AG09309 (cell line): Measurements from ENCODE around the gene USP9Y.

ENCODE experiments used
- DNase-seq: peaks from one replicate; pipeline ENCODE4 v3.0.0-alpha.2; 2010; ENCODE audit warnings: low read depth
- H3K4me3 ChIP-seq: 2 replicates; pipeline ENCODE4 v1.5.1; 2011; ENCODE audit warnings: mild to moderate bottlenecking, low read depth, low read length, moderate library complexity; ENCODE audit not compliant: control insufficient read depth
- TF ChIP-seq, protein P1 (sequence below): IDR thresholded peaks from 2 replicates; pipeline ENCODE4 v1.5.1; 2011; ENCODE audit warnings: mild to moderate bottlenecking, low read depth, low read length, inconsistent platforms; ENCODE audit not compliant: insufficient read depth, control insufficient read depth; ENCODE audit errors: missing control alignments

The USP9Y gene

DNA sequence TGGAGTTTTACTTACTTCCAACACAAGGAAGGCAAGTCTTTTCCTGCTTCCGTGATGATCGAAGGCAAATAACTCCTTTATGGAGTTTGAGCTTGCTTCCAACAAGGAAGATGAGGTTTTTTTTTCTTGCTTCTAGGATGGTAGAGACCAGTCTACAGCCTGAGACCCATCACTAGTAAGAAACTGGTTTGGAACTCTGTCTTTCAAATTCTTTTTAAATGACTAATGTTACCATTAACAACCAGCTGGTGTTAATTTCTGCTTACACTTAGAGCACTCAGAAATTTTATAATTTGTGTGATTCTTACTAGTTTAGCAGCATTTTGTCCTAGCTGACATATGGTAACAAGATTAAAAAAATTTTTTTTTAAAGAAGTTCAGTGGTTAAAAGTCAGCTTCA is 19.5 kb upstream of the USP9Y start:
- DNase-seq, result no peak
- TF ChIP-seq, protein P1, sequence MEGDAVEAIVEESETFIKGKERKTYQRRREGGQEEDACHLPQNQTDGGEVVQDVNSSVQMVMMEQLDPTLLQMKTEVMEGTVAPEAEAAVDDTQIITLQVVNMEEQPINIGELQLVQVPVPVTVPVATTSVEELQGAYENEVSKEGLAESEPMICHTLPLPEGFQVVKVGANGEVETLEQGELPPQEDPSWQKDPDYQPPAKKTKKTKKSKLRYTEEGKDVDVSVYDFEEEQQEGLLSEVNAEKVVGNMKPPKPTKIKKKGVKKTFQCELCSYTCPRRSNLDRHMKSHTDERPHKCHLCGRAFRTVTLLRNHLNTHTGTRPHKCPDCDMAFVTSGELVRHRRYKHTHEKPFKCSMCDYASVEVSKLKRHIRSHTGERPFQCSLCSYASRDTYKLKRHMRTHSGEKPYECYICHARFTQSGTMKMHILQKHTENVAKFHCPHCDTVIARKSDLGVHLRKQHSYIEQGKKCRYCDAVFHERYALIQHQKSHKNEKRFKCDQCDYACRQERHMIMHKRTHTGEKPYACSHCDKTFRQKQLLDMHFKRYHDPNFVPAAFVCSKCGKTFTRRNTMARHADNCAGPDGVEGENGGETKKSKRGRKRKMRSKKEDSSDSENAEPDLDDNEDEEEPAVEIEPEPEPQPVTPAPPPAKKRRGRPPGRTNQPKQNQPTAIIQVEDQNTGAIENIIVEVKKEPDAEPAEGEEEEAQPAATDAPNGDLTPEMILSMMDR, result no peak
- no peak overlapping the region for H3K4me3 ChIP-seq

DNA sequence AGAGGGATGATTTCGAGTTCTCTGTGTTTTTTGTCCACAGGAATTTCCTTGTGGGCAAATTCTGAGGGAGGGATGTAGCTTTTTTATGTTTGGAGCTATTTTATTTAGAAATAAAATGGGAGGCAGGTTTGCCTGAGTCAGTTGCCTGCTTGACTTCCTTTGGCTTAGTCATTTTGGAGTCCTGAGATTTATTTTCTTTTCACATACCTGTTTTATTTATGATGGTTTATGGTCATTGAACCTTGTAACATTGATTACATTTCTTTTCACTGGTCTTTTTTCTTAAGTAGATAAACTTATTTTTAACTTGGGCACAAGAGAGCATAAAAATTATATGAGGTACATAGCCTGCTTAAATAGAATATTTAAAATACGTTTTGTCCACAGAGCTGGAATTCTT is 12.7 kb upstream of the USP9Y start:
- TF ChIP-seq, protein P1, result no peak
- no peak for DNase-seq
- H3K4me3 ChIP-seq, result no peak overlapping the region

- no peak for DNase-seq
- H3K4me3 ChIP-seq, result no peak overlapping the region
- TF ChIP-seq, protein P1, result no peak
These were observed 944 bp upstream of the USP9Y start for GRCh38 chrY:12700087-12700486.

GRCh38 chrY:12702174-12702573 is 1.1 kb downstream of the USP9Y start:
- TF ChIP-seq, protein P1, result no peak
- no peak for DNase-seq
- no peak overlapping the region for H3K4me3 ChIP-seq

- DNase-seq, result no peak
- no peak overlapping the region for H3K4me3 ChIP-seq
- TF ChIP-seq, protein P1, result no peak
These were observed 9.4 kb downstream of the USP9Y start for GRCh38 chrY:12710460-12710859.

DNA sequence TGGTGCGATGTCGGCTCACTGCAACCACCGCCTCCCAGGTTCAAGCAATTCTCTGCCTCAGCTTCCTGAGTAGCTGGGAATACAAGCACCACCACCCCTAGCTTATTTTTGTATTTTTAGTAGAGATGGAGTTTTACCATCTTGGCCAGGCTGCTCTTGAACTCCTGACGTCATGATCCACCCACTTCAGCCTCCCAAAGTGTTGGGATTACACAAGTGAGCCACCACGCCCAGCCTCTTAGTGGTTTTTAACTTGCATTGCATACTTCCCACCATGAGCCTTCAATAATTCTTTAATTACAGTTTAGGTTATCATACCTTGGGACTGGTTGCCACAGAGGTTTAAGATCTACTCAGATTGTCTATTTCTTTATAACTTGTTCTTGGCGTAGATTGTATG is 14.3 kb downstream of the USP9Y start:
- TF ChIP-seq, protein P1, result no peak
- no peak overlapping the region for H3K4me3 ChIP-seq
- no peak for DNase-seq

- TF ChIP-seq, protein P1, result no peak
- H3K4me3 ChIP-seq, result no peak overlapping the region
- no peak for DNase-seq
These were observed 28.7 kb downstream of the USP9Y start for GRCh38 chrY:12729746-12730145.
